ENCODE measurements around the gene TMEM185B. TPM values are rescaled to one million over a fixed set of nuclear protein-coding genes. Genes with fewer than 3 reads are reported as not detected.

Gene TMEM185B
- total and polyA plus RNA-seq, 10 of the 15 experiments (the other 5 are each of a cell fraction or from before 2014, with no cell fraction given), result 2.4 to 20.9 (median 14.5) TPM

- TF ChIP-seq NFYA (IDR thresholded peaks at IDR 0.05; ENCODE audit: borderline replicate concordance, low read depth, low read length) (no peak), CHD1 (IDR thresholded peaks at IDR 0.05; ENCODE audit: low read depth, low read length) (no peak), ZBTB40 (IDR thresholded peaks at IDR 0.05; ENCODE audit: borderline replicate concordance) (no peak), SMAD1 (IDR thresholded peaks at IDR 0.05; ENCODE audit: low read depth, partially characterized antibody) (no peak), SMARCA5 (IDR thresholded peaks at IDR 0.05) (no peak), RUNX3 (IDR thresholded peaks at IDR 0.05; ENCODE audit: low read length) (no peak), PKNOX1 (IDR thresholded peaks at IDR 0.05) (no peak), POLR2A (IDR thresholded peaks at IDR 0.05; ENCODE audit: low read depth, low read length) (no peak), ZNF622 (IDR thresholded peaks at IDR 0.05) (no peak)
- TF ChIP-seq, protein P1, sequence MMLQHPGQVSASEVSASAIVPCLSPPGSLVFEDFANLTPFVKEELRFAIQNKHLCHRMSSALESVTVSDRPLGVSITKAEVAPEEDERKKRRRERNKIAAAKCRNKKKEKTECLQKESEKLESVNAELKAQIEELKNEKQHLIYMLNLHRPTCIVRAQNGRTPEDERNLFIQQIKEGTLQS (IDR thresholded peaks at IDR 0.05; ENCODE audit: borderline replicate concordance, extremely low read depth, low read depth, low read length), result no peak
- TF ChIP-seq, protein P2, sequence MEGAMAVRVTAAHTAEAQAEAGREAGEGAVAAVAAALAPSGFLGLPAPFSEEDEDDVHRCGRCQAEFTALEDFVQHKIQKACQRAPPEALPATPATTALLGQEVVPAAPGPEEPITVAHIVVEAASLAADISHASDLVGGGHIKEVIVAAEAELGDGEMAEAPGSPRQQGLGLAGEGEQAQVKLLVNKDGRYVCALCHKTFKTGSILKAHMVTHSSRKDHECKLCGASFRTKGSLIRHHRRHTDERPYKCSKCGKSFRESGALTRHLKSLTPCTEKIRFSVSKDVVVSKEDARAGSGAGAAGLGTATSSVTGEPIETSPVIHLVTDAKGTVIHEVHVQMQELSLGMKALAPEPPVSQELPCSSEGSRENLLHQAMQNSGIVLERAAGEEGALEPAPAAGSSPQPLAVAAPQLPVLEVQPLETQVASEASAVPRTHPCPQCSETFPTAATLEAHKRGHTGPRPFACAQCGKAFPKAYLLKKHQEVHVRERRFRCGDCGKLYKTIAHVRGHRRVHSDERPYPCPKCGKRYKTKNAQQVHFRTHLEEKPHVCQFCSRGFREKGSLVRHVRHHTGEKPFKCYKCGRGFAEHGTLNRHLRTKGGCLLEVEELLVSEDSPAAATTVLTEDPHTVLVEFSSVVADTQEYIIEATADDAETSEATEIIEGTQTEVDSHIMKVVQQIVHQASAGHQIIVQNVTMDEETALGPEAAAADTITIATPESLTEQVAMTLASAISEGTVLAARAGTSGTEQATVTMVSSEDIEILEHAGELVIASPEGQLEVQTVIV (IDR thresholded peaks at IDR 0.05; ENCODE audit: borderline replicate concordance, partially characterized antibody), result no peak
These were observed 35.0 kb upstream of the TMEM185B start (continued) for GRCh38 chr2:120258196-120258595.

All from GM12878 (cell line).